ENCODE measurements around the gene ARHGAP4.

ARHGAP4 gene

DNA sequence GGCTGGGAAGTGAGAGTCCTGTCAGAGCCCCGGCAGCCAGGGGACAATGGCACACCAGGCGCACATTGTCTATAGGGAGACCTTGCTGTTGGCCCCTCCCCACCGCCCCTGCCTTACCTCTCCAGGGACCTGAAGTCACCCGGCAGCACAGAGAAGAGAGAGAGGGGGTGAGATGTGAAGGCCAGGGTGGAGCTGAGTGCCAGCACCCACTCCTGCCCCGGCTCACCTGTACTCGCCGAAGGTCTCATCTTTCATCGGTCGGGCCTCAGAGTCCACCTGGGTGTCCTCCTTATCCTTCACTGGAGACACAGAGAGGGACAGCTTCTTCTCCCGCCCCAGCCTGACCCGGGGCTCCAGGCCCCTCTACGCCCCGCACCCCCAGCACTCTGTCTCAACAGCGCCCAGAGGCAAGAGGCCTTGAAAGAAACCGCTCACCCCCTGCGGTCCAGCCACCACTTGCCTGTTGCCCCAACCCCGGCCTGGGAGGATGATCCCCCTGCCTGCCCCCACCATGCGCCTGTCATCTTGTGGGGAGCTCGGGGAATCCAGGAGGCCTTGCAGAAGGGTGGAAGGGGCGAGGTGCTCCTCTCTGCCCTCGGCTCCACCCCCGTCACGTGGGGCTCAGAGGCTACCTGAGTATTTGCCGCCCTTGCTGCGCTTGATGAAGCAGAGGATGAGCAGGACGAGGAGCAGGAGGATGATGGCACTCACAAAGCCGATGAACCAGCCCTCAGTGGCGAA lies 62.6 kb downstream of the ARHGAP4 start:
- FAIRE-seq = no peak

DNA sequence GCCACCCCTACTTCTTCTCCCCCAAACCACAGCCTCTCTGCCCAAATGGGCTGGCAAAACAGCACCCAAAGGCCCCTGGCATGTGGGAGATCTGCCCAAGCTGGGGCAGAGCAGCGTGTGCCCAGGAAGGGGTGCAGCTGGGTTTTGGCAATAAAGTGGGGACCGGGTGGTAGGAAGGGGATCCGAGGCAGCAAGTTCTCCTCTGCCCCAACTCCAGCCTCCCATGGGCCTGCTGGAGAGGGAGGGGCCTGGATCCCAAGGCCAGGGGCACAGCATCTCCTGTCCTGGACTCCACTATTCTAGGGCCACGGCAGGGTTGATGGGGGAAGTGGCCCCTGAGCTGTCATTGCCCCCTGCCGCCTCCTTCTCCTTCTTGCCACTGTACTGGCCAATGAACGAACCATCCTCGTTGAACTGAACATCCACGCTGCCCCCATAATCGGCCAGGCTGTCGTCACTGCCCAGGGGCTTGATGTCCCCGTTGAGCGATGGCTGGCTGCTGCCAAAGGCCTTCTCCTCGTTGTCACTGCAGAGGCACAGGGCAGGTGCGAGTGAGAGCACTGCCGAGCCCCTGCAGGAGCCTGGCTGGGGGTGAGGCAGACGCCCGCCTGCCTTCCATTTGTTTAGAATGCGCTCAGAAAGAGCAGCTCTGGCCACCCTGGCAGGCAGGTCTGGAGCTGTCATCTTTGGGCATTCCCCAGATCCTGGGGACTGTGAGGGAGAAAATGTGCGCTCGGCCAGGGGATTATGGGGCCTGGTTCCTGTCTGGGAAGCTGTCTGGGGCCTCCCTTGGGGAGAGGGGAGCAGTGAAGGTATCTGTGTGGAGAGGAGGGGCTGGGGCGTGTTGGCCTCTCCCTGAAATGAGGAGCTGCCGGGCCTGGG lies 63.5 kb downstream of the ARHGAP4 start:
- no peak for FAIRE-seq

DNA sequence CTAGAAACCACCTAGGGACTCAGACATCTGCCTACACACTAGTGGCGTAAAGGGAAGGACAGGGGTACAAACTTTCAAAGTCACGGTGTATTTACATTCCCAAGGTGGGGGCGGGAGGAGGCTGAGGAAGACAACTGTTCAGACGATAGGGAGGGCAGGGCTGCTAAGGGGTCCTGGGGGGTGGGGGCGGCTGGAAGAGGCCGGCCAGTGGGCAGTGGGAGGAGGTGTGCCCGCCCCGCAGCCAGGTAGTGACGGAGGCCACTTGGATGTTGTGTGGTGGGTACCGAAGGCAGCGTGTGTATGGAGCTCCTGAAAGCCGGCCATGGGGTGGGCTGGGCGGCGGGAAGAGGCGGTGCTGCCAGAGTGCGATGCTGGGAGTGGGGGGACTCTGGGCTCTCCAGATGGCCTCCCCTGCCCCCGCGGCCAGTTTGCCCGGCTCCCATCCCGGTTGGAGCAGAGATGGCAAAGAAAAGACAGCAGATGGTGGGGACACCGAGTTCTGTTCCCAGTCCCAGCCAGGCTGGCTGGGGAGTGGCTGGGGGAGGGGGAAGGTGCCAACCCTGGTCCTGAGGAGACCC lies 64.2 kb downstream of the ARHGAP4 start:
- FAIRE-seq = no peak

DNA sequence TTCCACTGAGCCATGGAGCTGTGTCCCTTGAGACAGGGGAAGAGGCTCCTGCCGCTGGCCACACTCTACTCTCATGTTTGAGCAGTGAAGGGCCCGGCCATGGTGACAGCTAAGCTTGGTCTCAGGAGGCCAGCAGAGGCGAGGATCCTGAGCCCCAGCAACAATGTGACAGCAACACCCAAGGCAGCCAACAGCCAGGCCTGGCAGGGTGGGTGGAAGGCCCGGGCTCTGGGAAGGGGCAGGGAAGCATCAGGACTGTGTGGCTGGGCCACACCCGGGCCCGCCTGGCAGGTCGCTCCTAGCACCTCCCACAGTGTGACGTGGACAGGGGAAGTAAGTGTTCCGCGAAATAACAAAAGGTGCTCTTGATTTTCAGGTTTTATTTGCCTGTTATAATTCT lies 64.9 kb downstream of the ARHGAP4 start:
- FAIRE-seq = no peak
